Upper lobe of right lung (tissue), 1 donor: Measurements from ENCODE around the gene DHX34. TPM values are rescaled to one million over a fixed set of nuclear protein-coding genes. Genes with fewer than 3 reads are reported as not detected.

Experiments used
- ATAC-seq: fragments of 200-7000 bp; cut with Tn5 transposase; one replicate; pipeline ENCODE4 v1.9.1; 2020; ENCODE audit warnings: mild to moderate bottlenecking, moderate library complexity
- DNase-seq: peaks from one replicate; pipeline ENCODE4 v3.0.0-alpha.2; 2020
- H3K27ac ChIP-seq: fragments of 200-600 bp; one replicate; pipeline ENCODE4 v1.8.0; 2022
- H3K27me3 ChIP-seq: fragments of 200-600 bp; one replicate; pipeline ENCODE4 v1.8.0; 2022; ENCODE audit warnings: mild to moderate bottlenecking
- H3K36me3 ChIP-seq: fragments of 200-600 bp; one replicate; pipeline ENCODE4 v1.8.0; 2022
- H3K4me1 ChIP-seq: fragments of 200-600 bp; one replicate; pipeline ENCODE4 v1.8.0; 2022
- H3K4me3 ChIP-seq: fragments of 200-600 bp; one replicate; pipeline ENCODE4 v1.8.0; 2022; ENCODE audit warnings: mild to moderate bottlenecking
- H3K9me3 ChIP-seq: fragments of 200-600 bp; one replicate; pipeline ENCODE4 v1.8.0; 2022
- CTCF ChIP-seq: fragments of 200-600 bp; IDR thresholded peaks from one replicate; pipeline ENCODE4 v1.8.0; 2022; ENCODE audit warnings: antibody characterized with exemption
- intact Hi-C: fragments of 100-400 bp; cut with DNase I; formaldehyde crosslinking; loops from one replicate; pipeline ENCODE4 v1.11.0; 2022
- total RNA-seq: library from RNA; stranded (reverse); fragmentation: NEBNext Ultra II Directional; extraction: Animal tissue kit (Norgen Biotek cat#: 25700); gene quantifications from one replicate; pipeline ENCODE4 v1.2.1, GENCODE V29; 2021
- donor health status: DM: no; HTN: yes; CAD: no; lungs with severe emphysema.

The DHX34 gene
- total RNA-seq, 1 donor from 2014 or later, result 15.8 TPM

- H3K4me3 ChIP-seq, result no peak overlapping the region
- no peaks in the 10 kb centered on the region for H3K9me3 ChIP-seq
- no peaks in the 10 kb centered on the region for H3K4me1 ChIP-seq
- no peaks in the 10 kb centered on the region for H3K27me3 ChIP-seq
- H3K36me3 ChIP-seq, result peaks cover 91% of the 10 kb centered on the region
- intact Hi-C loops, result no loop called here
- no peak for TF ChIP-seq CTCF
- DNase-seq (no peak), ATAC-seq (no peak)
- H3K27ac ChIP-seq, result no peak overlapping the region
Observed at GRCh38 chr19:47377208-47377701, 28.1 kb downstream of the DHX34 start.

- Histone ChIP-seq H3K4me1 (no peaks in the 10 kb centered on the region), H3K27ac (no peak overlapping the region), H3K27me3 (no peaks in the 10 kb centered on the region), H3K4me3 (no peak overlapping the region), H3K36me3 (peaks cover 88% of the 10 kb centered on the region), H3K9me3 (no peaks in the 10 kb centered on the region)
- TF ChIP-seq CTCF, result no peak
- DNase-seq, result no peak
- no peak for ATAC-seq
- intact Hi-C loops, result no loop called here
Observed at GRCh38 chr19:47377801-47378200, 28.7 kb downstream of the DHX34 start.

GRCh38 chr19:47378246-47378645 lies 29.1 kb downstream of the DHX34 start:
- no peak for ATAC-seq
- H3K4me3 ChIP-seq, result no peak overlapping the region
- intact Hi-C loops, result no loop called here
- H3K27me3 ChIP-seq, result no peaks in the 10 kb centered on the region
- H3K36me3 ChIP-seq, result peaks cover 84% of the 10 kb centered on the region
- no peak overlapping the region for H3K27ac ChIP-seq
- DNase-seq, result no peak
- H3K4me1 ChIP-seq, result no peaks in the 10 kb centered on the region
- TF ChIP-seq CTCF, result no peak
- no peaks in the 10 kb centered on the region for H3K9me3 ChIP-seq

- intact Hi-C loops, result no loop called here
- Histone ChIP-seq H3K27me3 (no peaks in the 10 kb centered on the region), H3K9me3 (no peaks in the 10 kb centered on the region), H3K36me3 (peaks cover 72% of the 10 kb centered on the region), H3K4me3 (no peak overlapping the region), H3K27ac (no peak overlapping the region), H3K4me1 (no peaks in the 10 kb centered on the region)
- ATAC-seq, result no peak
- TF ChIP-seq CTCF, result no peak
- DNase-seq, result no peak
Observed at GRCh38 chr19:47379381-47379938, 30.3 kb downstream of the DHX34 start.

DNA sequence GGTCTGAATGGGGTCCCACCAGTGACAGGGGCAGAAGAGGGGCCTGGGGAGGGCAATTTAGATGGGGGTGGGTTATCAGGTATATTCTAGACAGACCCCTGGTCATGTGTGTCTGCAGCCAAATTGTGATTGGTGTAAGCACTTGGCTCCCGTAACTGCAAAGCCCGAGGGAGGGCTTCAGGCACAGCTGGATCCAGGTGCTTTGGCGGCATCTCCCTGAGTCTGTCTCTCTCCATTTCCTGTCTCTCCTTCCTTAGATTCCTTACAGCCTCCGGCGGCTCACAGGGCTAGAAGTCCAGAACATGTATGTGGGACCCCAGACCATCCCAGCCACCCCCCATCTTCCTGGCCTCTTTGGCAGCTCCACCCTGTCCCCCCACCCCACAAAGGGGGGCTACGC lies 31.4 kb downstream of the DHX34 start:
- Histone ChIP-seq H3K27ac (no peak overlapping the region), H3K4me3 (no peak overlapping the region), H3K27me3 (no peaks in the 10 kb centered on the region), H3K9me3 (no peaks in the 10 kb centered on the region), H3K4me1 (no peaks in the 10 kb centered on the region), H3K36me3 (peaks cover 61% of the 10 kb centered on the region)
- no peak for TF ChIP-seq CTCF
- DNase-seq (no peak), ATAC-seq (no peak)
- intact Hi-C loops, result no loop called here

DNA sequence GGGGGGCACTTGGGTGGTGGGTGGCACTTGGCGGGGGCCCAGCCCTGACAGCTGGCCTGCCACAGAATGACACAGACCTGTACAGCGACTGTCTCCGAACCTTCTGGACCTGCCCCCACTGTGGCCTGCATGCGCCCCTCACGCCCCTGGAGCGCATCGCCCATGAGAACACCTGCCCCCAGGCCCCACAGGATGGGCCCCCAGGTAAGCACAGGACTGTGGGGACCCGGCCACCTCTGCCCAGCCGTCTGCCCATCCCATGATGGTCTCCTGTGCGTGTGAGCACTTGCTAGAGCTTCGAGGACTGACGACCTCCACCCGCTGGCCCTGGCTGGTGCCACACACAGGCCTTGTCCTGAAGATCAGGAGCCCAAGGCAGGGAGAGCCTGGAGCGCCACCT lies 32.0 kb downstream of the DHX34 start:
- Histone ChIP-seq H3K4me3 (no peak overlapping the region), H3K4me1 (no peaks in the 10 kb centered on the region), H3K9me3 (no peaks in the 10 kb centered on the region), H3K36me3 (peaks cover 55% of the 10 kb centered on the region), H3K27me3 (no peaks in the 10 kb centered on the region), H3K27ac (no peak overlapping the region)
- DNase-seq (no peak), ATAC-seq (no peak)
- TF ChIP-seq CTCF, result no peak
- intact Hi-C loops, result no loop called here
